ENCODE measurements around the gene FLNC.
A peak's percentile ranks its signal among the peaks of the same experiment; 100 is the strongest.

FLNC gene

DNA sequence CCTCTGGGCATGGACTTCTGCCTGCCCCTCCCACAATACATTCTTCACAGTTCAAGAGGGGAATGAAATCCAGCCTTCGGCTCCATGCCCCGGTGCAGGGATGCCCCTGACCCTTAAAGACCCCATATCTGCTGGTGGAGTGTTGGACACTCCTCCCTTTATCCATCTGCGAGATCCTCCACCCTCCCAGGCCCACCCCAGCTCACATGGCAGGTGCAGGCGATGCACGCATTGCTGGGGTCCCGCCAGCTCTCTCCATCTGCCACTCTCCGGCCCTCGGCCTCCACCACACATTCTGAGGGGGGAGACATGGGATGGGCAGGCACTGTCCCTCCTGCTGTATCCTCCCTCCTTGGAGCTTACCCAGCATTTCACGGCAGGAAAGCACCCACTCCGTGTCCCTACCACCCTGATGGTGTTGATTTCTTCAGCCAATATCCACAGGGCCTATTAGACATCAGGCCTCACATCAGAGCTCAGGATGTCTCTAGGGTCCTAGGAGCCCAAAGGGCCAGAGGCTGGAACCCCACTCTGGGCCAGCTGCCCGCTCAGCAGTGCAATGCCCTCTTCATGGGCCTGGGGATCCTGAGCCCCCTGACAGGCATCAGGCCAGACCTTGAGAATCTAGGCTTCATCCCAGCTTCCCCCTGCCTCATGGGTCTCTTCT is 50.7 kb downstream of the FLNC start:
- no peak for DNase-seq

DNA sequence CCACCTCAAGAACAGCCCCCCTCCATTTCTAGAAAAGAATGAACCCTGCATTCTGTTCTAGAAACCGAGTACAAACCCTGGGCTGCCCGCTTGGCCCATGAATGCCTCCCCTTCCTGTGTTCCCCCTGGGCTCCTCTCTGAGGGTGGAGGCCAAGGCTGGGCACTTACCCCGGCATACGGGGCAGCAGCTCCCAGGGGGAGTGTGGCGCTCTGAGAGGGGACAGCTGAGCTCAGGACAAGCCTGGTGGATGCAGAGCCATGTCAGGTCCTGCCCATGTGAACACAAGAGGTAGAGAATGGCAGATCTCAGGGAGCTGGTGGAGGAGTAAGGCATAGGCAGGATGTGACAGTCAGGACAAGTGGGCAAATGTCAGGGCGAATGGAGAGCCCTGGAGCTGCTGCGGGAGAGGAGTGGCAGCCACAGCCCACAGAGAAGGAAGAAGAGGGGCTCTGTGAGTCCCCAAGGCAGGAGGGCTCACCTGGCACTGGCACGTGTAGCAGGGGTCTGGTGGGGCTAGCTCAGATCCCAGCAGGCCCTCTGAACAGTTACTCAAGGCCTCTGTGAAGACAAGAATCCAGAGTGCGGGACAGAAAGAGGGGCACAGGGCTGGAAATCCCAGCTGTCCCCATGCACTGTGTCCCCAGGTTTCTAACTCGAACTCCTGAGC is 51.4 kb downstream of the FLNC start:
- DNase-seq = no peak

DNA sequence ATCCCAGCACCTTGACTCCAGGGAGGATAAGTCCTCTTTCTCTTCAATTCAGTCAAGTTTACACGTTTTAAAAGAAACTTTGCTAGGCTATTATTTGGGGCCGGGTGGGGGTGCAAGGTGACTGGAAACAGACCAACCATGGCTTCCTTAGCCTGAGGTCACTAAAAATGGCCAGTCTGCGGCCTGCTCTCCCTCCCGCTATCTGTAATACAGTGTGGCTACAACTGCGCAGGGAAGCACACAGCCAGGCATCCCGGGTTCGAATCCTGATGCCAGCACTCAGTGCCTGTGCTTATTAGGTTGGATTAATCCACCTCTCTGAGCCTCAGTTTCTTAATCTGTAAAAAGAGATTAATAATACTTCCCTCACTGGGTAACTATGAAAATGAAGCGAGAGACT is 51.9 kb downstream of the FLNC start:
- no peak for DNase-seq

DNA sequence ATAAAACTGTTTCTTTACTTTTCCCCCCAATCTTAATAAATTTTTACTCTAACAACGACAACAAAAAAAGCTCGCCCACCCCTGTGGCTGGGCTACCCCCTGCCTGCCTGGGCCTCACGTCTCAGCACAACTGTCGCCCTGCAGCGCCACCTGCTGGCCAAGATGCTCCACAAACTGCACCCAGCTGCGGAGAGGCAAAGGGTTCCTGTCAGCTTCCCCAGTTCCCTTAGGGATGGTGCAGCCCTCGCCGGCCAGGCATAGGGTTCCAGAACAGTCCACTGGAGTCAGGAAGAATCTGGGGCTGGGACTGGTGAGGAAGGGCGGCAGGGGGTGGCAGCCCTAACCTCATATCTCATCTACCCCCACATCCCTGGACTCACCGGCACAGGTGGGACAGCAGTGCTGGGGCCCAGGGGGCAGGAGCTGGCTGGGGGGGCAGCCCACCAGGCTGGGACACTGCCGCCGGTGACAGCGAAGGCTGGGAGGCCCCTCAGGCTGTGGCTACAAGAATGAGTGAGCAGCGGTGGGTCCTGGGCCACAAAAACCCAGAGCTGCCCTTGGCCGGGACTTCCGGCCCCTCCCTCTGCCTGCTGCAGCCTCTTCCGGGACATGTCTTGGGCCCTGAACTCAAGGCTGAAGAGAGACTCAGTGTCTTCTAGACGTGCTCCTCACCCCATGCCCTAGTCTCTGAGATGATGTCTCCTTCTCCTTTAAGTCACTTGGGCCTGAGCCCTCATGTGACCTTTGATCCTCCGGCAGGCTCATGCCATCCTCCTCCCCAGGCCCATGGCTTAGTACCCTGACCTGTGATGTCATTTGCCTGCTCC is 53.6 kb downstream of the FLNC start:
- DNase-seq = peak; percentile 70

DNA sequence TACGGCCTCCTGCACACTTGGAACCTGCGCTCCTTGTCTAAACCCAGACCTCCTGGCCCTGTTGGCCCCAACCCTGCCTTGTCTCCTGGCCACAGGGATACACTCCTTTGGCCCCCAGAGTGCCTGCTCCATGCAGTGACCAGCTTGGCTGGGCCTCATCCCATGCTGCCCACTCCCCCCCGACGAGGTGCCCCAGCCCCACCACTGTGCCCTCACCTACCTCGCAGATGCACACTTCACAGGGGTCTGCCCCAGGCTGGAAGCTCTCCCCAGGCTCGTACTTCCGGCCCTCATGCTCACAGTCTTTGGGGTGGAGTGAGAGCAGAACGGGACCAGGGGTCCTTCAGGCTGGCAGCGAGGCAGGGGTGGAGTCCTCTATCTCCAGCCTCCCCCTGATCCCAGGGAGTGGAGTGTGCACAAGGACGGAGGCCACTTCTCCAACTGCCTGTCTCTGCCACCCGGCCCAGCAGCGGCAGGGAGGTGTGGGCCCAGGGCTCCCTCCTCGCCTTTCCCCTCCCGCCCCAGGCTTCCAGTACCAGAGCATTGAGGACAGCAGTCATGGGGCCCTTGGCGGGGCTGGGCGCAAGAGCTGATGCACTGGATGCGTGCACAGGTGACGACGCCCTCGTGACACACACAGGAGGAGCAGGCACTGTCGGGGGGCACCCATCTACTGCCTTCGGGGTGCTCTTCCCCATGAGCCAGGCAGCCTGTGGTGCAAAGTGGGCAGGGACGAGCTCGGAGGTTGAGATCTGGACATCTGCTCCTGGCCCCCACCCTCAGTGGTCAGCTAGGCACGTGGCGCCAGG is 54.6 kb downstream of the FLNC start:
- no peak for DNase-seq

DNA sequence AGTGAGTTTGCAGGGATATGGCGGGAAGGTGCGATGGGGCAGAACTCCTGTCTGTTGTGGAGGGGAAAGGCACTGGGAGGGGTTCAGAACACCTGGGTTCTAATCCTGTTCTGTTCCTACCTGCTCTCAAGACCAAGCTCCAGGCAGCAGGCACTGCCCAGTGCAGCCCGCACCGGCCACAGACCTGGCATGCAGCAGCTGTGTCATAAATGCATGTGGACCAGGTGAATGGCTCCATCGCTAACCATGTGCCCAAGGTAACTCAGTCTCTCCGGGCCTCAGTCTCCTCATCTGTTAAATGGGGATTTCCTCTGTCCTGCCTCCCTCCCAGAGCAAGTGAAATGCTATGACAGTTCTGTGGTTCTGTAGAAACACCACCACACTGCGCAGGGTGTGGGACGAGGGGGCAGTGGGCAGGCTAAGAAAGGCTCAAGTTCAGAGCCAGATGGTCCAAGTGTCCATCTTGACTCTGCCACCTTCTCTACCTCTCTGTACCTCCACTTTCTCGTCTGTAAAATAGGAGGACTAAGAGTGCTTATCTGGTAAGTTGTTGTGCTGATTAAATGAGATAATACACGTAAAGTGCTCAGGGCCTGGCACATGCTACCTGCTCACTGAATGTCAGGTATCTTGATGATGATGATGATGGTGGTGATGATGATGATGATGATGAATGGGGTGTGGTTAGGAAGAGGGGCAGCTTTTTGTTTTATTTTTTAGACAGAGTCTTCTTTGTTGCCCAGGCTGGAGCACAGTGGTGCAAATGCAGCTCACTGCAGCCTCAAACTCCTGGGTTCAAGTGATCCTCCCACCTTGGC is 55.4 kb downstream of the FLNC start:
- DNase-seq = no peak

DNA sequence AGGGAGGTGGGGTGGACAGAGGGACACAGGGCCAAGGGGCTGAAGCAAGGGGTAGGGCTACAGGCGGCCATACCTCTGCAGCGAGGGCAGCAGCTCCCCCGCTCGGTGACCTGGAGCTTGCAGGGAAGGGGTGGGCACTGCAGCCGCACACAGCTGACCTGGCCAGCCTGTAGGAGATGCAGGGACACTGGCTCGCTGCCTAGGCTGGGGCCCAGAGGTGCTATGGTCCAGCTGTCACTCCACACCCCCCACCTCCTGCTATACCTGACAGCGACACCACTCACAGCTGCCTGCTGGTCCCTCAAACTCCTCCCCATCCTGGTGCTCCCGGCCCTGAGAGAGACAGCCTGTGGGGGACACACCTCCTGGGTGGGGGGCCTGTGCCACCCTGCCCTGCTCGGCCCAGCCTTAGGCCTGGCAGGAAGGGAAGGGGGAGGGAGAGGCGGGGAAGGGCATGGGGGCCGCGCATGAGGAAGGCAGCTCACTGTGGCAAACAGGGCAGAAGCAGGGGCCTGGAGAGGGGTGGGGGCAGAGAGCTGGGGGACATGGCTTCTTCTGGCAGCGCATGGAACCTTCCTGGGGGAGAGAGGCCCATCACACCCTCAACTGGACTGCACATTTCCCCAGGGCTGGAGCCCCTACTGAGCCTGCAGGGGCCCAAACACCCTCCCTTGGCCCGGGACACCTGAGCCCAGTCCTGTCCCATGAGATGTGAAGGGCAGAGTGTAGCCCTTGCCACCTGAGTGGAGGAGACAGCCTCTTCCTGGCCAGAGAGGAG is 56.4 kb downstream of the FLNC start:
- no peak for DNase-seq

DNA sequence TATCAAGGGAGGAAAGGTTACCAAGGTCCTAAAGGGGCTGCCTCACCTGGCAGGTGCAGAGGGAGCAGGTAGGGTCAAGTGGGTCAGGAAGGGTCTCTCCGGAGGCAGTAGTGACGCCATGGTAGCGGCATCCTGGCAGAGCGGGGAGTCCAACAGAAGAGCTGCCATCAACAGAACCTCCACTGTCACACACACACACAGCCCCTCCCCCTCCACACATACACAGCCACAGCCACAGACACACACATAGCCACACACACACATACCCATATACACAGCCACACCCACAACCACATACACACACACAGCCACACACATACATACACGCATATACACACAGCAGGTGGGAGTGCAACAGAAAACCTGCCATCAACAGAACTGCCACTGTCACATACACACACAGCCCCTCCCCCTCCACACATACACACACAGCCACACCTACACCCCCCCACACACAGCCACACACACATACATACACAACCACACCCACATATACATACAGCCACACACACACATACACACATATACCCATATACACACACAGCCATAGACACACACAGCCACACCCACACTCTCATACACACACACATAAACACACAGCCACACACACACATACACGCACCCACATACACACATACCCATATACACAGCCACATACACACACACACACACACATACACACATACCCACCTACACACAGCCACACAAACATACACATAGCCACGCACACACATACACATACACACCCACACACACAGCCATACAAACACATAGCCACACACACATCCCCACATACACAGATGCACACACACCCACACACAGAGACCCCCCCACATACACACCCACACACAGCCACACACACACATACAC is 57.2 kb downstream of the FLNC start:
- no peak for DNase-seq

DNA sequence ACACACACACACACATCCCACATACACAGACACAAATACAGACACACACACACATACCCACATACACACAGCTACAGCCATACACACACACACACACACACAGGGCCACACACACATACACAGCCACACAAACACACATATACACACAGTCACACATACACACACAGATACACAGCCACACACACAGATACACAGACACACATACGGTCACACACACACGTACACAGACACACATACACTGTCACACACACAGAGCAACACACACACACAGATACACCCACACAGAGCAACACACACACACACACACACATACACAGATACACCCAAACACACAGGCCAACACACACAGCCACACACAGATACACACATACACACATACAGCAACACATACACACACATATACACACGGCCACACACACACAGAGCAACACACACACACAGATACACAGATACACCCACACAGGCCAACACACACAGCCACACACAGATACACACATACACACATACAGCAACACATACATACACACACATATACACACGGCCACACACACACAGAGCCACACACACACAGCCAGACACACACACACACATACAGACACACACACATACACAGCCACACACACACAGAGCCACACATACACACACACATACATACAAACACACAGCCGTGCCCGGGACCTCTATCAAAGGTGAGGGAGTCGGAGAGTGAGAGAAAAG is 58.0 kb downstream of the FLNC start:
- DNase-seq = no peak

DNA sequence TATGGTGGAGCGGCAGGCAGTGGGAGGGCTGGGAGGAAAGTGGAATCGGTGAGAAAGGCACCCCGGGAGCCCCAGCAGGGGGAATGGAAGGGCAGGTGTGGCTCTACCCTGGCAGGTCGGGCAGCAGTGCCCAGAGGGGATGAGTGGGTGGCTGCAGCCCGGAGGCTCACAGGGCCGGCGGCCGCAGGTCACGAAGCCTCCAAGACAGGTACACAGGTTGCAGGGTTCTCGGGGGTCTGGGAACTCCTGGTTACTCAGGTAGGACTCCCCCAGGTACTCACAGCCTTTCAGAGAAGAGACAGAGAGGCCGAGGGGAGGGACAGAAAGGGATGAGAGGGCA is 58.5 kb downstream of the FLNC start:
- no peak for DNase-seq

DNA sequence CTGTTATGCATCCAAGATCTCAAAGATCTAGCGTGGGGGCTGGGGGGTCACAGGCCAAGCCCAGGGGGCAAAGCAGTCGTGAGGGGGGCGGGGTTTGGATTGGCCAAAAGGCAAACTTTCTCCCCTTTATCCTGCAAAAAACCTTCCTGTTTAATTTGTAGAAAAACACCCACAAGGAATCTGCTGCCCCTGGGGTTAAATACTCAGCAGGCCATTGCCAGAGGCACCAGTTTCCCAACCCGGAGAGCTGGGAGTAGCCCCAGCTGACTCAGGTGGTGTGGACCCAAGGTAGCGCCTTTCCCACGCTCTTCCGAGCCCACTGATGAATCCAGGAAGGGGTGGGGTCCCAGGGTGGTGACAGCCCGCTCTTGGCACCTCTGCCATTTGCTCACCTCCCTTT is 58.9 kb downstream of the FLNC start:
- no peak for DNase-seq

DNA sequence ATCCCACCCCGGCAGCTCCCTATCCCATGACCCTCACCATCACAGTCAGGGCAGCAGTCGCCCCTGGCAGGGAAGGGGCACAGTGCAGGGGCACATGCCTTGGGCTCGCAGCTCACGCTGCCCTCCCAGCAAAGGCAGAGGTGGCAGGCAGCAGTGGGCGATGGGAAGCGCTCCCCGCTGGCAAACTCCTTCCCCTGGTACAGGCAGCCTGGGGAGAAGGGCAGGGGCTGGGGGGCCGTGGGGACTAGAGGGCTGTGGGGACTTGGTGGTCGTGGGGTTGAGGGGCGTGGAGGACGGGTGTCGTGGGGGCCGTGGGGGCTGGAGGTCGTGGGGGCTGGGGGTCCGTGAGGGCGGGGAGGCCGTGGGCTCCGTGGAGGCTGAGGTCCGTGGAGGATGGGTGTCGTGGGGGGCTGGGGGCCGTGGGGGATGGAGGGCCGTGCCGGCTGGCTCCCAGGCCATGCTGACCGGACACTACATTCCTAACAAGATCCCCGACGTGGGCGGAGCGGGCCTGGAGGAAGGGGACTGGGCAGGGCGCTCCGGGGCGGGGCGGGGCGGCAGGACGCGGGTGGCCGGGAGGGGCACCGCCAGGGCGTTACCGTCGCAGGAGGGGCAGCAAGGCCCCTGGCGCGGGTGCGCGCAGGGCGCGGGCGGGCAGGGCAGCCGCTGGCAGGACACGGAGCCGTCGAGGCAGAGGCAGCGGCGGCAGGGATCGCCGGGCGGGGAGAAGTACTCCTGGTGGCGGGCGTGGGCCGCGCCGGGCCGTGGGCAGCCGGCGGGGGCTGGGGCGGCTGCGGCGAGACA is 60.3 kb downstream of the FLNC start:
- DNase-seq = no peak

DNA sequence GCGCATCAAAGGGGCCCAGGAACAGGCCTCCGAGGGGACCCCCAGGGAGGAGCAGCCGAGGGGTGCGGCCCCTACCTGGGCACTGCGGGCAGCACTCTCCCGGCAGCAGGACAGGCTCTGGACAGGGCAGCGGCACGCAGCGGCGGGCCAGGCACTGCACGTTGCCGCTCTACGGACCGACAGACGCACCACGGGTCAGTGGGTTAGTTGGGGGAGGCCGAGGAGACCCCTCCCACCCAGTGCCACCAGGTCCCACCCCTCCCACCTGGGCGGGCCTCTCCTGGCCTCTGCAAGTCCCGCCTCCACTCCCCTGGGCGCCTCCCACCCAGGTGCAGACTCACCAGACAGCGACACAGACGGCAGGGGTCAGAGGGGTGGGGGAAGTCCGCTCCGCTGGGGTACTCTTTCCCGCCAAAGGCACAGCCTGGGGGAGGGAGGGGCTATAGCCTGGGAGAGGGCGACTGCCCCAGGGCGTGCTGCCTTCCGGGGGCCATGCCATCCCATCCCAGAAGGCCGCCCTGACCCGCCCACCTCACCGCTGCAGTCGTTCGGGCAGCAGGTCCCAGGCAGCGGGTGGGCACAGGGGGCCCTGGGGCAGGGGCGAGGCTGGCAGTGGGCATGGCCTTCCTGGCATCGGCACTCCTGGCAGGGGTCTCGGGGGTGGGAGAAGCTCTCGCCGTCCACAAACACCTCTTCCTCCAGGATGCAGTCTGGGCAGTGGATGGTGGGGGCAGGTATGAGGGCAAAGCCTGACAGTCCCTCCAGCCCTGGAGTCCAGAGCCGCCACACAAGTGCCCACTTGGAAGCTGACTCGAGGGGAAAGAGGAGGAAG is 61.1 kb downstream of the FLNC start:
- DNase-seq = no peak

DNA sequence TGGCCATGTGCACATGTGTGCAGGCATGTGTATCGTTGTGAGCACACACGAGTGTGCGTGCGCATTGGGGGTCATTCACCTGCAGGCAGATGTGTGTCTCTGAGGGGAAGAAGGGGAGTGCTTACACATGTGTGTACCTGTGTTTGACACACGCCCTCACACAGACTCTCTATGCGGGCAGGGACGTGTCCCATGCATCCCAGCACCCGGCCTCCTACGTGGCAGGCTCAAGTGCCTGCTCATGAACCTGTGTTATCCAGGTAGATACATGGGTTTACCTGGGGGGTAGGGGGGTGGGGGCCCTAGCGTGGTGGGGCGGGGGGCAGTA is 61.7 kb downstream of the FLNC start:
- DNase-seq = no peak

DNA sequence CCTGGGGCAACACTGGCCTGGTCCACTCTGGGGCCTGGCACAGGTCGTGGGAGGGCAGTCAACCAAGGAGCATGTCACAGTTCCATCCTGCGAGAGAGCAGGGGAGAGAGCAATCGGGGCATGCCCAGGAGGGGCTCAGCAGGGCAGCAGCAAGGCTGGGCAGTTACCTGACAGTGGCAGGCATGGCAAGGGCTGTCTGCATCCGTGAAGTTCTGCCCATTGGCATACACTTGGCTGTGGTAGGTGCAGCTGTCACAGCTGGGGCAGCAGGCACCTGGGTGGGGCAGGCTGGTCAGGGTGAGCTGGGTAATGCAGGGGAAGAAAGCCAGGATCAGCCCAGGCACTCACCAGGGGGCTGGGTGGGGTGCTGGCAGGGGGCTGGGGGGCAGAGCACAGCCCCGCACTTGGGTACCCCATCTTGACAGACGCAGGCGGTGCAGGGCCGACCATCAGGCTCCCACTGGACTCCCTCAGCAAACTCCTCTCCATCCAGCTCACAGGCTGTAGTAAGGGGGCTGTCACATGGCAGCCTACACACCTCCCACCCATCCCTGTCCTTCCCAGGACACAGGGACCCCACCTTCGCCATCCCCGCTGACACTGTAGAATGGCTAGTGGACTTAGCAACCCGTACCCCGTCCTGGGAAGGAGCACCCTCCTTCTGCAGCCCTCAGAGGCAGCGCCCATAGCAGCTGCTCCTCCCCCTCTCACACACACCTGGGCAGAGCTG is 62.5 kb downstream of the FLNC start:
- no peak for DNase-seq

DNA sequence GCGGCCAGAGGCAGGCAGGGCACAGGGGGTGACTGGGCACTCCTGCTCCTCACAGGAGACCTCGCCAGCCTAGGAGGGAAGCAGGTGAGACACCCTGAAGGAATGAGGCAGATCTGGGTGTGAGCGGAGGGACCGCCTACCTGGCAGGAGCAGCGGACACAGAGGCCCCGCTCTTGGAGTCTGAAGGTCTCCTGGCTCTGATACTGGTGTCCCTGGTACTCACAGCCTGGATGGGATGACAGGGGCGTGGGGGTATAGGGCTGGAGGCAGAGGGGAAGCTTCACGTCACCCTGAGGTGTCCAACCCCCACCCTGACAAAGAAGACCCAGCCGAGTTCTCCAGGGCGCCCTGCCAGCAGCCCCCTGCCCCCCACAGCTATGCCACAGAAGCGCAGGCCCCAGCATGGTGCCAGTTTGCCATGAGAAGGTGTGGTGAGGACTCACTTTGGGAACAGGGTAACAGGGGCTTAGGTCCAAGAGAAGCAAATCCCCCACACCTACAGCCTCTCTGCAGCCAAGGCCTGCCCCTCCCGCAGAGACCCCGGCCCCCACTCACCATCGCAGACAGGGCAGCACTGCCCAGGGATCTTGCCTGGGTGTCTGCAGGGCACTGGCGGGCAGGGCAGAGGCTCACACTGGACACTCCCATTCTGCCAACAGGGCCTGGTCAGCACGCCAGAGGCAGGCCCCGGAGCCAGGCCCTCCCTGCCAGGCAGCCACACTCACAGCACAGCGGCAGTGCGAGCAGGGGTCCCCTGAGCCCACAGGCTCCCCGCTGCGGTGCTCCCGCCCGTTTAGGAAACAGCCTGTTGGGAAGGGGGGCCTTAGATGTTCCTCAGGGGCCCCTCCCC is 63.3 kb downstream of the FLNC start:
- no peak for DNase-seq
